ENCODE measurements around the gene ETV7.

The ETV7 gene

GRCh38 chr6:36328600-36328999 is 58.9 kb downstream of the ETV7 start:
- no peak overlapping the region for H3K9ac ChIP-seq (ENCODE audit: low read length)

GRCh38 chr6:36327919-36328236 is 59.6 kb downstream of the ETV7 start:
- Histone ChIP-seq H3K9ac (ENCODE audit: low read length) (no peak overlapping the region), H3K36me3 (ENCODE audit: control insufficient read depth, insufficient read depth, low read length) (no peaks in the 10 kb centered on the region), H3K27me3 (ENCODE audit: control insufficient read depth, insufficient read depth, low read length) (no peaks in the 10 kb centered on the region)

More at GRCh38 chr6:36328600-36328999, 58.9 kb downstream of the ETV7 start:
- Histone ChIP-seq H3K27me3 (ENCODE audit: control insufficient read depth, insufficient read depth, low read length) (peaks cover 1% of the 10 kb centered on the region; the same call in 1 of the 2 replicates), H3K27ac (ENCODE audit: low read depth, low read length) (no peak overlapping the region), H3K4me3 (ENCODE audit: low read depth, low read length) (no peak overlapping the region), H3K36me3 (ENCODE audit: control insufficient read depth, insufficient read depth, low read length) (no peaks in the 10 kb centered on the region), H3K4me1 (ENCODE audit: control insufficient read depth, insufficient read depth, low read length) (peaks cover 19% of the 10 kb centered on the region), H3K9me3 (ENCODE audit: control insufficient read depth, insufficient read depth, low read depth, low read length) (no peaks in the 10 kb centered on the region)

GRCh38 chr6:36327226-36327918 is 60.1 kb downstream of the ETV7 start:
- Histone ChIP-seq H3K9ac (ENCODE audit: low read length) (no peak overlapping the region), H3K4me3 (ENCODE audit: low read depth, low read length) (no peak overlapping the region), H3K4me1 (ENCODE audit: control insufficient read depth, insufficient read depth, low read length) (peaks cover 19% of the 10 kb centered on the region), H3K36me3 (ENCODE audit: control insufficient read depth, insufficient read depth, low read length) (no peaks in the 10 kb centered on the region), H3K9me3 (ENCODE audit: control insufficient read depth, insufficient read depth, low read depth, low read length) (no peaks in the 10 kb centered on the region), H3K27ac (ENCODE audit: low read depth, low read length) (no peak overlapping the region), H3K27me3 (ENCODE audit: control insufficient read depth, insufficient read depth, low read length) (no peaks in the 10 kb centered on the region)

More at GRCh38 chr6:36327919-36328236, 59.6 kb downstream of the ETV7 start:
- H3K4me1 ChIP-seq (ENCODE audit: control insufficient read depth, insufficient read depth, low read length) = peaks cover 19% of the 10 kb centered on the region
- no peak overlapping the region for H3K4me3 ChIP-seq (ENCODE audit: low read depth, low read length)
- H3K9me3 ChIP-seq (ENCODE audit: control insufficient read depth, insufficient read depth, low read depth, low read length) = no peaks in the 10 kb centered on the region
- H3K27ac ChIP-seq (ENCODE audit: low read depth, low read length) = no peak overlapping the region

- Histone ChIP-seq H3K4me3 (ENCODE audit: low read depth, low read length) (no peak overlapping the region), H3K9ac (ENCODE audit: low read length) (no peak overlapping the region), H3K9me3 (ENCODE audit: control insufficient read depth, insufficient read depth, low read depth, low read length) (no peaks in the 10 kb centered on the region), H3K27me3 (ENCODE audit: control insufficient read depth, insufficient read depth, low read length) (no peaks in the 10 kb centered on the region), H3K27ac (ENCODE audit: low read depth, low read length) (no peak overlapping the region), H3K36me3 (ENCODE audit: control insufficient read depth, insufficient read depth, low read length) (no peaks in the 10 kb centered on the region), H3K4me1 (ENCODE audit: control insufficient read depth, insufficient read depth, low read length) (peaks cover 19% of the 10 kb centered on the region)
Measured at GRCh38 chr6:36326356-36326995, 61.0 kb downstream of the ETV7 start.

GRCh38 chr6:36324715-36325114 is 62.8 kb downstream of the ETV7 start:
- Histone ChIP-seq H3K27ac (ENCODE audit: low read depth, low read length) (no peak overlapping the region), H3K4me3 (ENCODE audit: low read depth, low read length) (no peak overlapping the region), H3K27me3 (ENCODE audit: control insufficient read depth, insufficient read depth, low read length) (no peaks in the 10 kb centered on the region), H3K36me3 (ENCODE audit: control insufficient read depth, insufficient read depth, low read length) (no peaks in the 10 kb centered on the region), H3K9ac (ENCODE audit: low read length) (no peak overlapping the region), H3K9me3 (ENCODE audit: control insufficient read depth, insufficient read depth, low read depth, low read length) (no peaks in the 10 kb centered on the region), H3K4me1 (ENCODE audit: control insufficient read depth, insufficient read depth, low read length) (peaks cover 12% of the 10 kb centered on the region; the same call in 1 of the 2 replicates)

- Histone ChIP-seq H3K36me3 (ENCODE audit: control insufficient read depth, insufficient read depth, low read length) (no peaks in the 10 kb centered on the region), H3K9ac (ENCODE audit: low read length) (no peak overlapping the region), H3K4me3 (ENCODE audit: low read depth, low read length) (no peak overlapping the region), H3K27me3 (ENCODE audit: control insufficient read depth, insufficient read depth, low read length) (no peaks in the 10 kb centered on the region), H3K9me3 (ENCODE audit: control insufficient read depth, insufficient read depth, low read depth, low read length) (no peaks in the 10 kb centered on the region), H3K27ac (ENCODE audit: low read depth, low read length) (no peak overlapping the region), H3K4me1 (ENCODE audit: control insufficient read depth, insufficient read depth, low read length) (peaks cover 16% of the 10 kb centered on the region; the same call in 1 of the 2 replicates)
Measured at GRCh38 chr6:36324191-36324590, 63.3 kb downstream of the ETV7 start.

- Histone ChIP-seq H3K4me3 (ENCODE audit: low read depth, low read length) (no peak overlapping the region), H3K9ac (ENCODE audit: low read length) (no peak overlapping the region)
Measured at GRCh38 chr6:36323062-36323461, 64.4 kb downstream of the ETV7 start.

GRCh38 chr6:36322591-36322990 is 64.9 kb downstream of the ETV7 start:
- Histone ChIP-seq H3K36me3 (ENCODE audit: control insufficient read depth, insufficient read depth, low read length) (no peaks in the 10 kb centered on the region), H3K27me3 (ENCODE audit: control insufficient read depth, insufficient read depth, low read length) (no peaks in the 10 kb centered on the region), H3K9ac (ENCODE audit: low read length) (no peak overlapping the region), H3K4me3 (ENCODE audit: low read depth, low read length) (no peak overlapping the region), H3K27ac (ENCODE audit: low read depth, low read length) (no peak overlapping the region), H3K9me3 (ENCODE audit: control insufficient read depth, insufficient read depth, low read depth, low read length) (no peaks in the 10 kb centered on the region), H3K4me1 (ENCODE audit: control insufficient read depth, insufficient read depth, low read length) (peaks cover 16% of the 10 kb centered on the region; the same call in 1 of the 2 replicates)

More at GRCh38 chr6:36323062-36323461, 64.4 kb downstream of the ETV7 start:
- no peaks in the 10 kb centered on the region for H3K9me3 ChIP-seq (ENCODE audit: control insufficient read depth, insufficient read depth, low read depth, low read length)
- peaks cover 16% of the 10 kb centered on the region; the same call in 1 of the 2 replicates for H3K4me1 ChIP-seq (ENCODE audit: control insufficient read depth, insufficient read depth, low read length)
- no peak overlapping the region for H3K27ac ChIP-seq (ENCODE audit: low read depth, low read length)
- no peaks in the 10 kb centered on the region for H3K27me3 ChIP-seq (ENCODE audit: control insufficient read depth, insufficient read depth, low read length)
- H3K36me3 ChIP-seq (ENCODE audit: control insufficient read depth, insufficient read depth, low read length) = no peaks in the 10 kb centered on the region

GRCh38 chr6:36320475-36320874 is 67.0 kb downstream of the ETV7 start:
- Histone ChIP-seq H3K27me3 (ENCODE audit: control insufficient read depth, insufficient read depth, low read length) (no peaks in the 10 kb centered on the region), H3K36me3 (ENCODE audit: control insufficient read depth, insufficient read depth, low read length) (no peaks in the 10 kb centered on the region), H3K9me3 (ENCODE audit: control insufficient read depth, insufficient read depth, low read depth, low read length) (no peaks in the 10 kb centered on the region), H3K4me3 (ENCODE audit: low read depth, low read length) (no peak overlapping the region), H3K9ac (ENCODE audit: low read length) (no peak overlapping the region), H3K27ac (ENCODE audit: low read depth, low read length) (no peak overlapping the region), H3K4me1 (ENCODE audit: control insufficient read depth, insufficient read depth, low read length) (peaks cover 4% of the 10 kb centered on the region; the same call in 1 of the 2 replicates)

GRCh38 chr6:36319821-36320220 is 67.6 kb downstream of the ETV7 start:
- Histone ChIP-seq H3K36me3 (ENCODE audit: control insufficient read depth, insufficient read depth, low read length) (no peaks in the 10 kb centered on the region), H3K9me3 (ENCODE audit: control insufficient read depth, insufficient read depth, low read depth, low read length) (no peaks in the 10 kb centered on the region), H3K27me3 (ENCODE audit: control insufficient read depth, insufficient read depth, low read length) (no peaks in the 10 kb centered on the region), H3K9ac (ENCODE audit: low read length) (no peak overlapping the region), H3K4me1 (ENCODE audit: control insufficient read depth, insufficient read depth, low read length) (peaks cover 4% of the 10 kb centered on the region; the same call in 1 of the 2 replicates), H3K4me3 (ENCODE audit: low read depth, low read length) (no peak overlapping the region), H3K27ac (ENCODE audit: low read depth, low read length) (no peak overlapping the region)

- Histone ChIP-seq H3K9me3 (ENCODE audit: control insufficient read depth, insufficient read depth, low read depth, low read length) (no peaks in the 10 kb centered on the region), H3K4me1 (ENCODE audit: control insufficient read depth, insufficient read depth, low read length) (peaks cover 4% of the 10 kb centered on the region; the same call in 1 of the 2 replicates), H3K27ac (ENCODE audit: low read depth, low read length) (no peak overlapping the region), H3K4me3 (ENCODE audit: low read depth, low read length) (no peak overlapping the region), H3K36me3 (ENCODE audit: control insufficient read depth, insufficient read depth, low read length) (no peaks in the 10 kb centered on the region), H3K27me3 (ENCODE audit: control insufficient read depth, insufficient read depth, low read length) (no peaks in the 10 kb centered on the region), H3K9ac (ENCODE audit: low read length) (no peak overlapping the region)
Measured at GRCh38 chr6:36319436-36319762, 68.1 kb downstream of the ETV7 start.

Measured in HUES6 (cell line).